GM21529 (cell line): ENCODE results near the gene TMEM151B.

Source experiments
- ATAC-seq: cut with Tn5 transposase; IDR thresholded peaks from one replicate; pipeline ENCODE4 v1.9.1; 2021; ENCODE audit not compliant: unreplicated experiment

TMEM151B gene

DNA sequence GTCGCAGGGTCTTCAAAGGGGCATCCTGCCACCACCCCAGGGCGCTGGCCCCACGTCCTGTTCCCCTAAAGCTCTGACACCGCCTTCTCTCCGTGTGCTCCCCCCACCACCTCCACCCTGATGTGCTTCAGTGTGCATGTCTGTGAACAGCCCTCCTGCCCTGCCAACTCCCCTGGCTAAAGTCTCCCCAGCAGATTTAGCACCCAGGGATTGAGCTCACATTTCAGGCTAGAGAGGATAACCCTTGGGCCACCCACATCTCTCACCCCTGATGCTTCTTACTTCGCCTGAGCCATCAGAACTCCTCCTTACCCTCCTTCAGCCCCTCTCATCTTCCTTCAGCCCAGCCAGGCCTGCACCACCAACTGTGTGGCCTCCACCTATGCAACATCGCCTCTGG lies 7.5 kb downstream of the TMEM151B start:
- no peak for ATAC-seq

DNA sequence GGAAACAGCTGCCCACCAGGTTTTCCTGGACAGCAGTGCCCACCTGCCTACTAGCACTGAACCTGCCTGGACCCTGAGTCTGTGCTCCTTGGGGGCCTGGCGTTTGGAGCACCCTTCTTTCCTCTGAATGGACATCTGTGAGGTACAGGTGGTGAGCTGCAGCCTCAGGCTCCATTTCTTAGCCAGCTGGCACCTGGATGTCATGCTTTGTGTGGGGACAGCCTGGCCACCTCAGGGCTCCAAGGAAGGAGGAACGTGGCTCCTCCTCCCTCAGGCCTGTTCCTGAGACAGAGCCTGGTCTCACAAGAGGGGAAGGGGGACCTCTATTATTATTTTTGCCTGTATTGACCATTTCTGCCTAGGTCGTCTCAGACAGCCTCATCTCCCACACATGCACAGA lies 8.1 kb downstream of the TMEM151B start:
- ATAC-seq: no peak

DNA sequence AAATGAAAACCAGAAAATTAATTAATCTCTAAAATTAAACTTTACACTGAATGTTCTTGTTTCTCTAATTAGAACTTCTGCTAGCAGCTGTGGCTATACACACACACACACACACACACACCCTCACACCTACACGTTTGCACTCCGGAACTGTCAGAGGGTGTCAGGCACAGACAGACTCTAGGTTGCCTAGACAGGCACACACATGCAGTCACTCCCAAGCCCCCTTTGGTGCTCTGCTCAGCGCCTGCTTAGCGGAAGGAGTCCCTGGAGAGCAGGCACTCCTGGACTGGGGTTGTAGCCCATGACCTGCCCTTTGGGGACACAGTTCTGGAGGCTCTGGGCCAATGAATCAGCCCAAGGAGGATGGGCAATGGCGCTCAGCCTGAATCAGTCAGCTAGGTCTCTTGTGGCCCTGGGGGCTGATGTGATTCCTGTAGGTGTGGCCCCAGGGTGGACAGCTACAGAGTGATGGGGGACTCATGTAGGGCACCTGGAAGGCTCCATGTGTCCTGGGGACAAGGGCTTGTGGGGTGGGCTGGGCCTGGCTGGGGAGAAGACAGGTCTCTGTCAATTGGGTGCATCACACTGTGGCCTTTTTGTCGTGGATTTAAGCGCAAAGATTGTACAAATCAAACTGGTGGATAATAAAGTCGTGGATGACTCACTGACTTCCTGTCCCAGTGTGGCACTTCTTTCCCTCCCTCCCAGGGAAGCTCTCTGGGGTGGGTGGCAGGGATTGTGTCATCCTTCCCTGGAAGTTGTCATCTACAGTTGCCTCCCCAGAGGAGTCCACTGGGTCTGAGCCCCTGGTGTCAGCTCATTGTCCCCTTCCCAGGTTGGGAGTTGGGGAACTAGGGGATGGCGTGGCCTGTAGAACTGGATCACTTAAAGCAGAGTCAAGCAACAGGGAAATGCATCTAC lies 8.8 kb downstream of the TMEM151B start:
- no peak for ATAC-seq

DNA sequence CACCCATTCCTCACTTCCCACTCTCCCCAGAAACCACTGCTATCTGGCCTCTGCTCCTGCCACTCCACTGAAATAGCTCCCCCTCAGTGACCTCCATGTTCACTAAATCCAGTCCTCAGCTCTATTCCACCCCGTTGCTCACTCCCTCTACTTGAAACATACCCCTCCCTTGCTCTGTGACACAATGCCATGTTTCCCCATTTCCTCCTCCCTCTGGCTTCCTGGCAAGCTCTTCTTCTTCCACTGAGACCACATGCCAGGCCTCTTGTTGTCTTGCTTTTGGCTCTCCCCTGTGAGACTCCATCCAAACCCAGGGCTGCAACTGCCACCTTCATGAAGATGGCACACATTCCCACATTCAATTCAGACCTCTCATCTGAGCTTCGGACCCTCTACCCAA lies 13.9 kb downstream of the TMEM151B start:
- no peak for ATAC-seq

DNA sequence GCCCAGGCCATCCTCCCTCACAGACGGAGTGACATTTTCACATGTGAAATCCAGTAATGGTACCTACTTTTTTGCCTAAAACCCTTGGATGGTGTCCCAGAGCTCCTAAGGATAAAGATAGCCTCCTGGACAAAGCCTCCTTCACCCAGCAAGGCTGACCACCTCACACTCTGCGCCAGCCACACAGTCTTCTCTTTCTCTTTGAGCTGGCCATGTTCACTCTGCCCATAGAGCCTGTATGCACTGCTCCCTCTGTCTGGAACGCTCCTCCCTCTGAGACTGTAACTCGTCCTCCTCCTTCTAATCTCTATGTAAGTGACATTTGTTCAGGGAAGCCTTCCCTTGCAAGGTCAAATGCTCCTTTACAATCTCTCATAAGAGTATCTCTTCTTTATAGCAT lies 14.6 kb downstream of the TMEM151B start:
- ATAC-seq: no peak

DNA sequence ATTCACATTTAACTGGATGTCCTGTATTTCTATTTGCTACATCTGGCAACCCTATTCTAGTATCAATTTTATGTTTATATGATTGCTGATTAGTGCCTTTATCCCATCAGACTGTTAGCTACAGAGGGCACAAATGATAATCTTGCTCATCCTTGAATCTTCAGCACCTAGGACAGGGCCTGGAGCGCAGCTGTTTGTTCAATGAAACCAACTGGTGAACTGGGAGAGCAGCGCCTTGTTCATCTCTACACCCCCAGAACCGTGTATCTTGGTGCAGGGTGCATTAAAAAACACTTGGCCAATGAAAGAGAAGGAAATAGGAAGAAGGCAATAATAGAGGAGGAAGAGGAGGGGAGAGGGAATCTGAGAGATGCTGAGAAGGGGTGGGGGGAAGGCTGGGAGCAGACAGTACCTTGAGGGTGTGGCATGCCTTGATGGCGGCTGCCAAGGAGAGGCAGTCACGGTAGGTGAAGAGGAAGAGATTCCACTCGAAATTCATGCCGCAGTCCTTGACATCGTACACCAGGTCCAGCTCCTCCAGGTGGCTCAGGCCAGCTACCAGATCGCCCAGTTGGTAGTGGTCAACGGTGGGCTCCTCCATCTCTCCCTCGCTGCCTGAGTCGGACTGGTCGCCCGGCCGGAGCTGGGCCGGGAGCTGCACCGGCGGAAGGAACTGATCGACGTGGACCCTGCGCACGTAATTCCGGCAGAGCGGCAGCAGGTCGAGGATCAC lies 15.5 kb downstream of the TMEM151B start:
- ATAC-seq: no peak

DNA sequence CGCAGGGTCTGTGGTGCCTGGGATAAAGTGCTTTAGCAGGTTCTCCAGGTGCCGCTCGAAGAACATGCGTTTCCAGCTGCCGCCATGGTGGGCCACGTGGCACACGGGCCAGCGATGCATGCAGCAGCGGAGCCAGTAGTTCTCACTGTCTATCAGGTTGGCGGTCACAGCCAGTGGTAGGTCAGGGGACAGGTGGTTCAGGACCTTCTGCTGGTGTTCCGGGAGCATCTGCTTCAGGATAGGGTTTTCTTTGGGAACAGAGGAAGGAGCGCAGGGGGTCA lies 16.0 kb downstream of the TMEM151B start:
- ATAC-seq: no peak

DNA sequence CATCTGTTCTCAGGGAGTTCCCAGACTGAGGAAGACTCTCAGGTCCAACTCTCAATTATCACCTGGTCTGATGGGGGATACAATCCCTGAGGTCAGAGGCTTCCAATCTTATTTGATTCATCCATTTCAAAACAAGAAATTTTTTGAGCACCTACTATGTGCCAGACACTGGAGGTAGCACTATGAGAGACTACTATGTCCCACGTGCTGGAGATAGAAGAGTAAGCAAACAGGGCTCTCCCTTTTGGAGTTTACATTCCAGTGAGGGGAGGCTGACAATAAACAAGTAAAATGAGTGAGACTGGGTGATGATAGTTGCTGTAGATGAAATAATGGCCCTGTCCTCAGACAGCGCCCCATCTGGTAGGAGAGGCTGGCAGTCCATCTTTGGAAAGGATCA lies 16.5 kb downstream of the TMEM151B start:
- no peak for ATAC-seq

DNA sequence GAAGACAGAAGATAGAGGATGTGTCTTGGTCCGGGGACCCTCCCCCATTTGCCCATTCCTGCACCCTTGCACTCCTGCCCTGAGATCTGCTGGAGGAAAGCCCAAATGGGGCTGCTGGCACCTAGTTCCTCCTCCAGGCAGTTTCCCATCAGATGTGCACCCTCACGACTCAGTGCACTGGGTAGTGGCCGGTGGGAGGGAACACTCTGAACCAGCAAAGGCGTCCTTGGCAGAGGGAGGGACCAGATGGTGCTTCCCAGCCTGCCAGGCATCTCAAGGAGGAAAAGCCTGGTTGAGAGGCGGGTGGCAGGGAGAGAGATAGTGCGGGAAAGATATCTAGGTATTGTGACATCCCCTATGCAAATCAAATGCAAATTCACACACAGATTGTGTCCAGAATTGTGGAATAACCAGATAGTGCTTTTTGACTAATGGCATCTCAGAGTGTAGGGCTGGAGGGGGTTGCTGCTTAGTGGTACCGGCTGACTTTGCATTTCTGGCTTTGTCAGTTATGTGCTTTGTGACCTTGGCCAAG lies 19.5 kb downstream of the TMEM151B start:
- ATAC-seq: no peak

DNA sequence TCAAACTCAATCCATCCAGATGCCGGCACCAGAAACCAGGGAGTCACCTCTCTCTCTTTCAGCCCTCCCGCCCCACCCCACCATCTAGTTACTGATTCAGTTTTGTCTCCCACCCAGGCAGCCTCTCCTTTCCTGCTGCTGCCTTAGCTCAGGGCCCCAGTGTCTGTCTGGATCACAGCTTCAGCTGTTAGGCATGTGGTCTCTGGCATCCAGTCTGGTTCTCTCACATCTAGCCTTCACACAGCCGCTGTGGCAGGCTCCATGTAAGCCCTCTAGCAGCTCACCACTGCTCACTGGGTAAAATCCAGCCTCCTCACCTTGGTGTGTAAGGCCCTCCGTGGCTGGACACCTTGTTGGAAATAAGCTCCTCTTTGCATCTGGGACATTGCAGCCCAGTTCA lies 21.6 kb downstream of the TMEM151B start:
- no peak for ATAC-seq

DNA sequence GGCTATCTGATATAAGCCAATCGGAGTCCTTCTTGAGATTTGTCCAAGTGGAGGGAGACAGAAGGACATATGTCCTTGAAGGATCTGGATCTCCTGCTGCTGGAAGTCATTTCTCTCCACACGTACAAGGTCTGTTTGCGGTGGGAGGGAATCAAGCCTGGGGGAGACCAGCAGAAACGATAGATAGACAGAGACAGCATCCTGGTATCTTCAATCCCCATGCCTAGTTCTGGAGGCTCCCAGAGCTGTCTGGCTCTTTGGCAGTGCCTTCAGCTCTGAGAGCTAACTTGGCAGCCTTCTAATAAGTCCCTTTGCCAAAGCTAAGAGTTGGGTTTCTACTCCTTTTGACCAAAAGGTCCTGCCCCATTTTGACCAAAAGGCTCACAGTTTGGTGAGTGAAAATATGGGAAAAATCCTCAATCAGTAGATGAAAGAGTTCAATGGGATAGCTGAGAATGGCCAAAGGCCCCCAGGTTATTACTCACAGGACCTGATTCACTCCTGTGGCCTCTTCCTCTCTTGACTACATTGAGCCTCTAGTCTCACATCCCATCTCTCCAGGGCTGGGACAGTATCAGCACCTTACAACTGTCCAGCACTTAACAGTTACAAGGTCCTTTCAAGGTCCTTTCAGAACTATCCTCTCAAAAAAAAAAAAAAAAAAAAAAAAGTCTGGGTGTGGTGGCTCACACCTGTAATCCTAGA lies 22.6 kb downstream of the TMEM151B start:
- no peak for ATAC-seq

DNA sequence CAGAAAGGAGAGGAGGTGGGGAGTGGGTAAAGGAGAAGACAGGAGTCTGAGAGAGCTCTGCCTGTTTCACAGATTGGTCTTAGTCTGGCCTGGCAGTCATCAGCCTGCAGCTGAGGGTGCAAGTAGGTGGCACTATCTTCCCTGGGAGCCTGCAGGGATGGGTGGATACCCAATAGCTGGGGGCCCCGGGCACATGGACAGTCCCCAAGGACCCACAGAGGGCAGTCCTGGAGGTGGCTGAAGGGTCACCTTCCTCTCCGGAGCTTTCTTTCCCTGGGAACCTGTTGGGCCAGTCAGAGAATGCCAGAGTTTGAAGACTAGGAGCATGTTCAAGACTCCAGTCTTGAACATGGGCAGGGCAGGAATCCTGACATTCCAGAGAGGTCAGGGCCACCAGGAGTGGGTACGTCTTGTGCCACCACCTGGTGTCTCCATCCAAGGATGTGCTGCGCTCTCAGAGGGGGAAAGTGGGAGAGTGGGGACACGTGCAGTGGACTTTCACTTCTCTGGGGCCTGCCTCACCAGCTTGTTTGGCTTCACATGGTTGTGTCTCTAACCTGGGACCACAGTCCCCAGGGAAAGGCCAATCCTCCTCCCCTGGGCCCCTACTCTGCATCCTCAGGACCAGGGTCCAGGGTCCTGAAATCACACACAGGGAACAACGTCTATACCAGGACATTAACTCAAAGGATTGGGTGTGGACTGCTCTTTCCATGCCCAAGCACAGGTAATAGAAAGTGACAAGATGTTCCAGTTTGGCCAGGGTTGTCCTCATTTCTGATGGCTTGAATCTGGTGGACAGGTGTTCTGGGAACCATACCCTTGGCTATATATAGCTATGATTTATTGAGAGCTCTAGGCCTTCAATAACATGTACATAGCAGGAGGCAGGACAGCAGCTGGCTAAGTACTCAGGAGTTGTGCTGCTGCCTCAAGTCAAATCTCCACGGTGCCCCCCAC lies 24.9 kb downstream of the TMEM151B start:
- no peak for ATAC-seq

DNA sequence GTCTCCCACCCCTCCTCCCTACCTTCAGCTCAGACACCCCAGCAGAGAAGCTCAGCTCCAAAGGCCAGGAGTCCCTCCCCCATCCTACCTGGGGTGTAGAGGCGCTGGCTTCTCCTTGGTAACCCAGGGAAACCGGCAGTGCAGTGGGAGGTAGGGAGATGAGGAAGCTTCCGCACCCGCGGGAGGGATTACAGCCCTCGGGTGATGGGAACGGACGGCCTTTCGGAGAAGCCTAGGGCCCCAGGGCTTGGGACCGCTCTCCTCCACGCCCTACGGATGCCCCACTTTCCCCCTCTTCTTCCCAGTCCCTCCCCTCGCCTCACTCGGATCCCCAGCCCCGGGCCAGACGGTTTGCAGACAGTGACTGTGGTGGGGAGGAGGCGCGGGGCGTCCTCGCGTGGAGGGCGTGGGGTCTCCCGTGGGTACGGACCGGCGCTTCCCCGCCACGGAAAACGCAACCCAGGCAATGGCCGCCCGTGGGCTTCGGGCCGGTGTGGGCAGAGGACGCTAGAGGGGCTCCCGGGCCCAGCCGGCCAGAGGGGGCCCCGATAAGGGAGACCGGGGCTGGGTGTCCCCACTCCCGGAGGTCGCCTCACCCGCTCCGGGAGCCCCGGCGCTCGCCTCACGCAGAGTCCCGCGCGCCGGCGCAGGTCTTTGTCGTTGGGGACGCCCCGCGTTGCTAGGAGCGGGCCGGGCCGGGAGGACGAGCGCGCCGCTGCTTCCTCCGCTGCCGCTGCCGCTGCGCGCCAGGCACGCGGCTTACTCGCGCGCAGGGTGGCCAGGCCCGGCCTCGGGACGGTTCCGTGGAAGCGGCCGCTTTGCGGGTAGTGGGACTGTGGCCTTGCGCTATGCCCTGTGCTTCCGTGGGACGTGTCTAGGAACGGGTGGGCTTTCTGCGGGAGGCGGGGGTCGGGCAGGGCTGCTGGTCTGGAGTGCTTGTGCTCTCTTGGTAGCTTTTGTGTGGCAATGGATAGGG lies 27.1 kb downstream of the TMEM151B start:
- no peak for ATAC-seq

DNA sequence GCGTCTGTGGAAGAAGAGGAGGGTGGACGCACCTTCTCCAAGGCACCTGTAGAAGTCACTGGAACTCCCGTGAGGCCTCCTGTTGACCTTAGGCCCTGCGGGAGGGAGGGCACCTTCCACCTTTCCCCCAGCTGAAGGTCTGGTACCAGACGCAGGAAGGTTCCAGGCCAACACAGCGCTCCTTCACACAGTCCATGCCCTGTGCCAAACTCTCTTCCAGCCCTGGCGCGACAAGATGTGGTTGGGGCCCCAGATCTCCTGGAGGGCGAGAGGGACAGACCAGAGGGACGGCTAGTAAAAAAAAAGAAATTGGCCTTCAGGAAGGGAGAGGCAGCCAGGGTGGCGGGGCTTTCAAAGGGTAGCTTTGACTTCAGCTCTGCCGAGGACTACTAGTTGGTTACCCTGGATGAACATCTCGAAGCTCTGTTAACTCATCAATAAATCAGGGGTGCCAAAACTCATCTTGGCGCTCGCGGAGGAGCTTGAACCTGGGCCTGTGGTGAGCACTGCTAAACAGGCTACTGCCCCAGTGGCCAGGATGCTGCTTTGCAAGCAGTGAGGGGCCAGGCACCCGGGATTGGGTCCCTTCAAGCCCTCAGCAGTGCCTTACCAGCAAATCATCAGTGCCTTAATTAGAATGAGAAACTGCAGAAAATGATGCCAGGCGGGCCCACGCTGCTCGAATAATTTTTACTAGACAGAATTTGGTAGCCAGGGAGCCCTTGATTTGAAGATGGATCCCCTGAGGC lies 28.0 kb downstream of the TMEM151B start:
- no peak for ATAC-seq

DNA sequence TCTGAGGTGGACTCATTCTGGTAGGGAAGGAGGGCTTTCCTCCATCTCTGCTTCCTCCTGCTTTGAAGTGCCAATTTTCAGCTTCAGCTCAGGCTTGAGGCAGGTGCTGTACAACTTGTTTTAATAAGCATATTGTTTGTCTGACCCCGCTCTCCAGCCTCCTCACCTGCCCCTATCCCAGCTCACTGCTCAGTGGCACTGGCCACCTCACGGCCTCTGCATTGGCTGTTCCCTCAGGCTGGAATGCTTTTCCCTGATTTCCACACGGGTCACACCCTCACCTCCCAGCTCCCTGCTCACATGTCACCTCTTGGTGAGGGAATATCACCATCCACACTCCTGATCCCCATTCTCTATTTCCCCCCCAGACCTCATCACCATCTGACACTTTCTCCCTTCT lies 28.6 kb downstream of the TMEM151B start:
- no peak for ATAC-seq

DNA sequence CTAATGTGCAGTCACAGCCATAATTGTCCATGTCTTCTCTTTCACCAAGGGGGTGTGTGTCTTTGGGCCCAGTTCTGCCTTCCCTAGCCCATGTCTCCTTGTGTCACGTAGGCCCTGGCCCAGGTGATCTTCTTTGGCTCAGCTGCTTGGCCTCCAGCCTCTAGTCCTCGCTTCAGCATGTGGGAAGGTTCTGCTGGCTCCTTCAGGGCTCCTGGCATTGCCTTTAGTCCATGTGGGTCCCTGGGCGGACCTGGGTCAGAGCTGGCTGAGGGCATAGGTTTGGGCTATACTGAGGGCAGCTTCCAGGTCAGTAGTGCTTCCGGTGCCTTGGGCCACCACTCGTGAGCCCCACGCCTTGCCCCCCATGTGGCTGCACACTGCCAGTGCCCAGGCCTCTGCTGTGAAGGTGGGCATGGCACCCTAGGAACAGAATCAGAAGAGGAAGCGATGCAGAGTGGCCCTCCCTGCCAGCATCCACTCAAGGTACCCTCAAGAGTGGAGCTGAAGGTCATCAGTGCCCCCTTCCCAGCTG lies 30.1 kb downstream of the TMEM151B start:
- ATAC-seq: no peak

DNA sequence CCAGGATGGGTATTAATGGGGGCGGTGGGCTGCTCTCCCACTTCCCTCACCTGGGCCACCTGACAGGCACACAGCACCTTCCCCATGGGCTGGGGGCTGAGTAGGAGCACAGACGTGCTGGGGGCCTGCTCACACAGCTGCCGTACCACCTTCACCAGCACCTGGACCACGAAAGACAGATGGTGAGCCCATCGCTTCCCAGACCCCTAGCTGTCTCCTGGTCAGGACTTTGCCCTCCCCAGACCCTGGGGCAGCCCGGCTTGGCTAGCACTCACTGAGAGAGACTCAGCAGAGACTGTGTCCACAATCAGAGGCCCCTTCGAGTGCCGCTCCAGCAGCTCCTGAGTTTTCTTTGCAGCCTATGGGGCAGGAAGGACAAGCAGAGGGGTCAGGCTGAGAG lies 30.9 kb downstream of the TMEM151B start:
- ATAC-seq: no peak

DNA sequence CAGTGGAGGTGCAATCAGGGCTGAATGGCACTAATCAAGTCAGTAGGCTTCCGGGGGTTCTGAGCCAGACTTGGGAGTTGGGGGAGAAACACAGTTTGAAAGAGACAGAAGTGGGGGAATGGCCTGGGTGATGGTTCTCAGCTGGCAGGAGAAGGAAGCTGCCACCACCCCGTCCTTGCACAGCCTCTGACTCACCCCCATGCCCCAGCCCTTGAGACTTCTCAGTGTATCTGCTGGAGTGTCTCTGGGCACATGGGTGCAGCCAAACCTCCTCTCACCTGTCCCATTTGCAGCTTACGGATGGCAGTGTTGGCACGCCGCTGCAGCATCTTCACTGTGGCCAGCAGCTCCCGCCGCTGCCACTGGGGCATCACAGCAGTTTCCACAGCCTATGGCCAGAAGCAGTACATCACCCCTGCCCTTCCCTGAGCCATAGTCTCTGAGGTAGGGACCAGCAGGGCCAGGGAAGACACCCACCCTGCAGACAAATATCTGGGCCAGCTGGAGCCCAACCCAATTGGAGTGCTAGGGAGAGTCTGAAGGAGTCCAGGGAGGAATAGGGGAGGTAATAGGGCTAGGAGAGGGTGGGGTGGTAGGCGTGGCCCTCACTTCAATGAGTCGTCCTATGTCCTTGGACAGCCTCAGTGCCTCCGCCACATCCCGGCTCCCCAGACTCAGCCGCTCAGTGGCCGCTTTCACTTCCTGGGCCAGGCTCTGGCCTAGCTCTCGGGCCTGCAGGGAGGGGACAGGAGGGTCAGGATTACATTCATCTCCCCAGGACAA lies 31.7 kb downstream of the TMEM151B start:
- no peak for ATAC-seq
